Choroid plexus epithelial cell (primary cell): ENCODE data around the gene RPS6KA2.

Source experiments
- DNase-seq: peaks from one replicate; pipeline ENCODE4 v3.0.0-alpha.2; 2010; ENCODE audit warnings: low read depth
- H3K4me3 ChIP-seq: 2 replicates; pipeline ENCODE4 v1.5.1; 2011; ENCODE audit warnings: low read depth, mild to moderate bottlenecking, control low read depth, low read length, moderate library complexity
- CTCF ChIP-seq: conservative IDR thresholded peaks from 2 replicates; pipeline ENCODE4 v1.5.1; 2011; ENCODE audit warnings: low read depth, mild to moderate bottlenecking, control low read depth, inconsistent platforms, low read length, moderate library complexity

Gene RPS6KA2

GRCh38 chr6:166565084-166565967, 61.7 kb downstream of the RPS6KA2 start:
- no peak overlapping the region for H3K4me3 ChIP-seq
- DNase-seq, result no peak
- no peak for TF ChIP-seq CTCF

GRCh38 chr6:166563805-166564204, 63.2 kb downstream of the RPS6KA2 start:
- no peak overlapping the region for H3K4me3 ChIP-seq
- no peak for TF ChIP-seq CTCF
- DNase-seq, result no peak

- no peak for DNase-seq
- no peak for TF ChIP-seq CTCF
- no peak overlapping the region for H3K4me3 ChIP-seq
Observed at GRCh38 chr6:166563200-166563599, 63.9 kb downstream of the RPS6KA2 start.

- TF ChIP-seq CTCF, result no peak
Observed at GRCh38 chr6:166562726-166563125, 64.3 kb downstream of the RPS6KA2 start.

GRCh38 chr6:166561771-166562359, 65.2 kb downstream of the RPS6KA2 start:
- no peak overlapping the region for H3K4me3 ChIP-seq
- TF ChIP-seq CTCF, result no peak
- peak; percentile 37 for DNase-seq

More at GRCh38 chr6:166562726-166563125, 64.3 kb downstream of the RPS6KA2 start:
- H3K4me3 ChIP-seq, result no peak overlapping the region
- DNase-seq, result no peak

GRCh38 chr6:166560222-166560621, 66.8 kb downstream of the RPS6KA2 start:
- no peak for TF ChIP-seq CTCF
- DNase-seq, result no peak
- no peak overlapping the region for H3K4me3 ChIP-seq

- no peak overlapping the region for H3K4me3 ChIP-seq
- no peak for TF ChIP-seq CTCF
Observed at GRCh38 chr6:166559662-166560061, 67.4 kb downstream of the RPS6KA2 start.

More at GRCh38 chr6:166559662-166560061, 67.4 kb downstream of the RPS6KA2 start:
- no peak for DNase-seq
